H1 (cell line): Measurements from ENCODE around the gene PAK2. TPM values are rescaled to one million over a fixed set of nuclear protein-coding genes. Genes with fewer than 3 reads are reported as not detected.

Experiments used
- CTCF ChIA-PET: fragments of 300-600 bp; sonication (Branson Sonifier 250); formaldehyde crosslinking; loops from one replicate; lab custom pipeline; 2021; ENCODE audit not compliant: partially characterized antibody; lab: Charles Lee
- POLR2A ChIA-PET: fragments of 300-600 bp; sonication (Branson Sonifier 250); formaldehyde crosslinking; loops from one replicate; lab custom pipeline; 2021; ENCODE audit warnings: inconsistent platforms; ENCODE audit not compliant: partially characterized antibody; lab: Charles Lee
- DNase-seq, 2 experiments: peaks; one replicate each; pipeline versions ENCODE4 v3.0.0 to v3.0.0-alpha.2; 2010 to 2022; ENCODE audit warnings: low spot score in 2 of 2, low read depth in 1 of 2, mixed read lengths in 1 of 2
- FAIRE-seq: peaks from 2 replicates; lab custom pipeline; 2011; peaks lifted over from hg19 to GRCh38; lab: Jason Lieb, UNC
- H2AFZ ChIP-seq: 2 replicates; pipeline ENCODE4 v1.8.1; 2012; ENCODE audit warnings: low read length, inconsistent platforms
- H2AK5ac ChIP-seq: 2 replicates; pipeline ENCODE4 v1.6.1; 2013; ENCODE audit warnings: low read depth, low read length
- H2BK120ac ChIP-seq: replicated peaks from 2 replicates; pipeline ENCODE3; 2013; ENCODE audit warnings: low read depth, low read length, inconsistent platforms
- H2BK12ac ChIP-seq: 2 replicates; pipeline ENCODE4 v1.6.1; 2013; ENCODE audit warnings: low read depth, low read length
- H2BK15ac ChIP-seq: 2 replicates; pipeline ENCODE4 v1.6.1; 2013; ENCODE audit warnings: low read length
- H2BK20ac ChIP-seq: 2 replicates; pipeline ENCODE4 v1.6.1; 2013; ENCODE audit warnings: low read length
- H2BK5ac ChIP-seq: 2 replicates; pipeline ENCODE4 v1.6.1; 2013; ENCODE audit warnings: low read depth, low read length
- H3K14ac ChIP-seq: 2 replicates; pipeline ENCODE4 v1.6.1; 2013; ENCODE audit warnings: inconsistent platforms; ENCODE audit not compliant: insufficient read length
- H3K18ac ChIP-seq: 2 replicates; pipeline ENCODE4 v1.6.1; 2013; ENCODE audit warnings: low read length; ENCODE audit errors: extremely low read depth
- H3K23ac ChIP-seq: 2 replicates; pipeline ENCODE4 v1.6.1; 2013; ENCODE audit warnings: inconsistent platforms; ENCODE audit not compliant: insufficient read length
- H3K23me2 ChIP-seq: 2 replicates; pipeline ENCODE4 v1.6.1; 2013; ENCODE audit warnings: low read depth, low read length
- H3K27ac ChIP-seq: 2 replicates; pipeline ENCODE4 v1.6.1; 2011; ENCODE audit warnings: low read depth, low read length, inconsistent platforms
- H3K27me3 ChIP-seq, 4 experiments: replicated peaks in 1 of 4; 1 replicate in 1 of 4; 2 replicates in 3 of 4; pipeline versions ENCODE4 v1.6.1 to v1.8.1; 2011 to 2013; ENCODE audit warnings: low read length in 3 of 4, mild to moderate bottlenecking in 3 of 4, inconsistent platforms in 2 of 4, mixed read lengths in 2 of 4, moderate library complexity in 1 of 4; ENCODE audit not compliant: control insufficient read depth in 3 of 4, insufficient read depth in 3 of 4; ENCODE audit errors: extremely low read depth in 1 of 4
- H3K36me3 ChIP-seq, 4 experiments: 2 replicates each; pipeline versions ENCODE4 v1.6.1 to v1.8.1; 2011 to 2013; ENCODE audit warnings: mild to moderate bottlenecking in 4 of 4, low read length in 3 of 4, moderate library complexity in 2 of 4, control low read depth in 1 of 4, inconsistent platforms in 1 of 4; ENCODE audit not compliant: insufficient read depth in 4 of 4, control insufficient read depth in 2 of 4
- H3K4ac ChIP-seq: replicated peaks from 2 replicates; pipeline ENCODE3; 2013; ENCODE audit warnings: low read length, low read depth, mixed read lengths, inconsistent platforms; ENCODE audit not compliant: insufficient read length
- H3K4me1 ChIP-seq, 4 experiments: replicated peaks in 1 of 4; 1 replicate in 1 of 4; 2 replicates in 3 of 4; pipeline versions ENCODE4 v1.6.1 to v1.8.1; 2011 to 2013; ENCODE audit warnings: low read length in 3 of 4, inconsistent platforms in 2 of 4, mixed read lengths in 1 of 4; ENCODE audit not compliant: insufficient read depth in 4 of 4, control insufficient read depth in 3 of 4
- H3K4me2 ChIP-seq, 2 experiments: 2 replicates each; pipeline versions ENCODE4 v1.6.1 to v1.8.1; 2011 to 2013; ENCODE audit warnings: low read depth in 2 of 2, low read length in 2 of 2, control low read depth in 1 of 2, inconsistent platforms in 1 of 2, mild to moderate bottlenecking in 1 of 2; ENCODE audit not compliant: insufficient read depth in 1 of 2
- H3K4me3 ChIP-seq, 4 experiments: fragments of 200-600, 300-600 bp in 1 of 4; sonication (generic), shearing (Covaris generic), sonication (Bioruptor Twin) in 1 of 4; 2 replicates each; pipeline versions ENCODE4 v1.5.1 to v1.8.1; 2011 to 2016; ENCODE audit warnings: low read length in 4 of 4, low read depth in 3 of 4, control low read depth in 2 of 4, inconsistent platforms in 2 of 4, mild to moderate bottlenecking in 2 of 4, mixed read lengths in 1 of 4, moderate library complexity in 1 of 4; ENCODE audit not compliant: insufficient read depth in 2 of 4; ENCODE audit errors: extremely low read depth in 1 of 4
- H3K56ac ChIP-seq: replicated peaks from 2 replicates; pipeline ENCODE3; 2013; ENCODE audit warnings: low read depth, mild to moderate bottlenecking, mixed read lengths, low read length, inconsistent platforms; ENCODE audit not compliant: insufficient read length
- H3K79me1 ChIP-seq: 2 replicates; pipeline ENCODE4 v1.6.1; 2013; ENCODE audit warnings: low read depth, low read length, control low read depth
- H3K79me2 ChIP-seq, 2 experiments: 2 replicates each; pipeline versions ENCODE4 v1.6.1 to v1.8.1; 2012 to 2013; ENCODE audit warnings: low read length in 2 of 2, mild to moderate bottlenecking in 2 of 2, inconsistent platforms in 1 of 2; ENCODE audit not compliant: insufficient read depth in 2 of 2, control insufficient read depth in 1 of 2
- H3K9ac ChIP-seq, 4 experiments: replicated peaks in 1 of 4; 1 replicate in 1 of 4; 2 replicates in 3 of 4; pipeline versions ENCODE4 v1.6.1 to v1.8.1; 2011 to 2013; ENCODE audit warnings: low read depth in 3 of 4, low read length in 3 of 4, control low read depth in 2 of 4, mild to moderate bottlenecking in 2 of 4, moderate library complexity in 2 of 4, inconsistent platforms in 1 of 4; ENCODE audit errors: extremely low read depth in 1 of 4
- H3K9me3 ChIP-seq, 2 experiments: 2 replicates each; pipeline versions ENCODE4 v1.6.1 to v1.8.1; 2012 to 2013; ENCODE audit warnings: mild to moderate bottlenecking in 2 of 2, moderate library complexity in 2 of 2, control low read depth in 1 of 2, inconsistent platforms in 1 of 2, low read depth in 1 of 2, low read length in 1 of 2, mixed read lengths in 1 of 2; ENCODE audit not compliant: insufficient read depth in 2 of 2
- H4K20me1 ChIP-seq, 2 experiments: replicated peaks in 1 of 2; 2 replicates each; pipeline versions ENCODE3 to v1.8.1; 2011 to 2013; ENCODE audit warnings: inconsistent platforms in 2 of 2, low read length in 2 of 2, mild to moderate bottlenecking in 1 of 2; ENCODE audit not compliant: insufficient read depth in 2 of 2, control insufficient read depth in 1 of 2
- H4K5ac ChIP-seq: 2 replicates; pipeline ENCODE4 v1.6.1; 2013; ENCODE audit warnings: low read length, low read depth, mixed read lengths, inconsistent platforms; ENCODE audit not compliant: insufficient read length
- H4K8ac ChIP-seq: 2 replicates; pipeline ENCODE4 v1.8.0; 2013; ENCODE audit warnings: mild to moderate bottlenecking, moderate library complexity, low read length, inconsistent platforms; ENCODE audit not compliant: insufficient read depth; ENCODE audit errors: extremely low read depth
- H4K91ac ChIP-seq: replicated peaks from 2 replicates; pipeline ENCODE3; 2013; ENCODE audit warnings: low read length, mixed read lengths, inconsistent platforms; ENCODE audit not compliant: insufficient read length
- JUND ChIP-seq: IDR thresholded peaks from 2 replicates; pipeline ENCODE4 v1.6.1; 2011; ENCODE audit warnings: mild to moderate bottlenecking, improper control_type of control experiment, low read length
- WGBS, 2 experiments: shearing (Covaris generic) in 1 of 2; methylation state at CpG; one replicate each; pipeline versions ENCODE4 v1.1.6 to v1.1.7; 2013 to 2015; ENCODE audit warnings: low lambda C conversion rate in 2 of 2, mixed read lengths in 2 of 2, inconsistent platforms in 1 of 2, low coverage in 1 of 2, missing lambda C conversion rate in 1 of 2; ENCODE audit not compliant: insufficient replicate concordance in 2 of 2, insufficient coverage in 1 of 2, insufficient read length in 1 of 2; ENCODE audit errors: extremely low coverage in 1 of 2, missing lambda C conversion rate in 1 of 2; 5-methylcytosine and 5-hydroxymethylcytosine counted together
- polyA plus RNA-seq, 7 experiments: library from polyadenylated mRNA; depleted of rRNA in 3 of 7; stranded (reverse) in 5 of 7; unstranded in 2 of 7; fragments of >200 nt in 5 of 7; fragments of 200-250 nt in 2 of 7; gene quantifications; 1 replicate in 5 of 7; 2 replicates in 1 of 7; 4 replicates in 1 of 7; pipeline versions ENCODE4 v1.2.1 to v1.2.3, GENCODE V29; 2011 to 2013; ENCODE audit warnings: missing spikeins in 2 of 7, mixed read lengths in 2 of 7
- total RNA-seq: library from RNA; stranded (reverse); fragmentation: NEBNext Ultra II Directional; extraction: Animal tissue kit (Norgen Biotek cat#: 25700); gene quantifications from 2 replicates; pipeline ENCODE4 v1.2.1, GENCODE V29; 2021

The PAK2 gene
- total and polyA plus RNA-seq, 2 of the 8 experiments (the other 6 are each of a cell fraction or from before 2014, with no cell fraction given): 13.1 to 60.5 TPM

GRCh38 chr3:196697270-196697669, 42.4 kb upstream of the PAK2 start:
- Histone ChIP-seq H3K79me2 (no peaks in the 10 kb centered on the region), H3K9me3 (no peaks in the 10 kb centered on the region), H4K91ac (no peak overlapping the region), H2BK5ac (no peak overlapping the region), H3K9ac (no peak overlapping the region), H3K18ac (no peak overlapping the region), H3K14ac (no peak overlapping the region), H4K5ac (no peak overlapping the region), H2BK120ac (no peak overlapping the region), H3K4me3 (no peak overlapping the region), H3K4ac (no peak overlapping the region), H3K4me1 (no peaks in the 10 kb centered on the region), H3K79me1 (no peaks in the 10 kb centered on the region), H2AK5ac (no peak overlapping the region), H3K4me2 (no peak overlapping the region), H3K56ac (no peak overlapping the region), H3K36me3 (no peaks in the 10 kb centered on the region), H3K23ac (no peak overlapping the region), H3K27me3 (no peaks in the 10 kb centered on the region), H4K8ac (no peak overlapping the region), H2BK12ac (no peak overlapping the region), H2BK20ac (no peak overlapping the region), H2BK15ac (no peak overlapping the region), H3K27ac (no peak overlapping the region), H3K23me2 (peaks cover 14% of the 10 kb centered on the region; the same call in 1 of the 2 replicates), H4K20me1 (peaks cover 0 to 6% of the 10 kb centered on the region in 2 experiments), H2AFZ (no peak overlapping the region)
- CTCF ChIA-PET: interaction anchor here (1.2 to 1.5 kb wide), 3 partner anchors 12 to 13 kb away, joined by 3 to 5 read pairs (median 5); no protein-coding TSS in a partner anchor
- no peak for DNase-seq
- 94% methylated on average over 5 of the region's 5 CpGs; no CpG with 5 or more reads in 1 of the 2 experiments for WGBS, 2 experiments
- FAIRE-seq: no peak
- POLR2A ChIA-PET: interaction anchor here (0.7 kb wide), 1 partner anchor 225 kb away, joined by 3 read pairs; no protein-coding TSS in a partner anchor
- no peak for TF ChIP-seq JUND
